Testis (tissue), 2 donors: ENCODE data around the gene COL9A1.

ENCODE experiments used
- POLR2A ChIP-seq: fragments of 450-650 bp; IDR thresholded peaks from one replicate; pipeline ENCODE4 v1.6.1; 2017; ENCODE audit warnings: antibody characterized with exemption, mild to moderate bottlenecking, moderate library complexity
- TF ChIP-seq, protein P1 (sequence below), 3 experiments: fragments of 450-650 bp in 2 of 3; fragments of 200-600 bp in 1 of 3; sonication (generic) in 1 of 3; IDR thresholded peaks; one replicate each; pipeline ENCODE4 v1.5.1; 2016 to 2019; ENCODE audit warnings: antibody characterized with exemption in 3 of 3, mild to moderate bottlenecking in 2 of 3, moderate library complexity in 1 of 3

DNA sequence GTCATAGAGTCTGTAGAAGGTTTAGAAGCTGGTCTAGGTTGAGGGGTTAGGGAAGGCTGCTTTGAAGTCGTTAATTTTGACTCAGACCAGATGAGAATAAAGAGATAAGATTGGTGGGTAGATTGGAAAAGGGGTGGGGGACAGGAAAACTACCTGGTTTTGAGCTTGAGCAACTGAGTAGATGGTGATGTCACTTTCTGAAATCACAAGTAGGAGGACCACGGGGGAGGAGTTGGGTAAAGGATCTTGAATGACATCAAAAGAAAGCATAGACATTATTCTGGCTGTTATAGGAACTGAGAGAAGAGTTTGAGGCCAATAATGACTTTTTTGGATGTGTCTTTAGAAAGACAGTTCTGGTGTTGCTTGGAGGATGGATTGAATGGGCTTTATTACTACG is 4.1 kb upstream of the COL9A1 start:
- TF ChIP-seq, protein P1, sequence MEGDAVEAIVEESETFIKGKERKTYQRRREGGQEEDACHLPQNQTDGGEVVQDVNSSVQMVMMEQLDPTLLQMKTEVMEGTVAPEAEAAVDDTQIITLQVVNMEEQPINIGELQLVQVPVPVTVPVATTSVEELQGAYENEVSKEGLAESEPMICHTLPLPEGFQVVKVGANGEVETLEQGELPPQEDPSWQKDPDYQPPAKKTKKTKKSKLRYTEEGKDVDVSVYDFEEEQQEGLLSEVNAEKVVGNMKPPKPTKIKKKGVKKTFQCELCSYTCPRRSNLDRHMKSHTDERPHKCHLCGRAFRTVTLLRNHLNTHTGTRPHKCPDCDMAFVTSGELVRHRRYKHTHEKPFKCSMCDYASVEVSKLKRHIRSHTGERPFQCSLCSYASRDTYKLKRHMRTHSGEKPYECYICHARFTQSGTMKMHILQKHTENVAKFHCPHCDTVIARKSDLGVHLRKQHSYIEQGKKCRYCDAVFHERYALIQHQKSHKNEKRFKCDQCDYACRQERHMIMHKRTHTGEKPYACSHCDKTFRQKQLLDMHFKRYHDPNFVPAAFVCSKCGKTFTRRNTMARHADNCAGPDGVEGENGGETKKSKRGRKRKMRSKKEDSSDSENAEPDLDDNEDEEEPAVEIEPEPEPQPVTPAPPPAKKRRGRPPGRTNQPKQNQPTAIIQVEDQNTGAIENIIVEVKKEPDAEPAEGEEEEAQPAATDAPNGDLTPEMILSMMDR (IDR thresholded peaks at IDR 0.05) = no peak
- TF ChIP-seq POLR2A = no peak
